ENCODE data around the gene DYRK1A.
"Not testable (repeated sequence)": the region's sequence is repeated elsewhere in the genome, so short reads cannot be mapped to it uniquely, and the experiment has no call there.

GRCh38 chr21:37541128-37541527 is 174.6 kb downstream of the DYRK1A start:
- TF ChIP-seq CTCF, POLR2AphosphoS5 (IDR thresholded peaks at IDR 0.05): not testable (repeated sequence)

Data from esophagus muscularis mucosa (tissue), 3 donors.